HEK293 (cell line): ENCODE data around the gene XIRP1.

Experiments used
- GFI1B ChIP-seq: fragments of 450-650 bp; formaldehyde crosslinking; IDR thresholded peaks from 2 replicates; pipeline ENCODE4 v1.5.1; 2016; ENCODE audit warnings: missing biosample characterization, missing genetic modification characterization
- GLI2 ChIP-seq: fragments of 450-650 bp; formaldehyde crosslinking; IDR thresholded peaks from 2 replicates; pipeline ENCODE4; 2017; ENCODE audit warnings: missing biosample characterization, missing genetic modification characterization, low read depth, borderline replicate concordance
- GLIS1 ChIP-seq: fragments of 450-650 bp; formaldehyde crosslinking; IDR thresholded peaks from 2 replicates; pipeline ENCODE4 v1.5.1; 2016; ENCODE audit warnings: missing biosample characterization, missing genetic modification characterization
- OSR2 ChIP-seq: fragments of 450-650 bp; formaldehyde crosslinking; IDR thresholded peaks from 2 replicates; pipeline ENCODE4 v1.5.1; 2016; ENCODE audit warnings: missing biosample characterization, missing genetic modification characterization
- SP3 ChIP-seq: fragments of 450-650 bp; formaldehyde crosslinking; IDR thresholded peaks from 2 replicates; pipeline ENCODE4 v1.5.1; 2016; ENCODE audit warnings: missing biosample characterization, missing genetic modification characterization
- SP7 ChIP-seq: fragments of 450-650 bp; formaldehyde crosslinking; IDR thresholded peaks from 2 replicates; pipeline ENCODE4 v1.5.1; 2016; ENCODE audit warnings: missing biosample characterization, missing genetic modification characterization
- YY1 ChIP-seq: fragments of 450-650 bp; formaldehyde crosslinking; IDR thresholded peaks from 2 replicates; pipeline ENCODE4 v1.5.1; 2018; ENCODE audit warnings: missing biosample characterization, missing genetic modification characterization
- ZBTB1 ChIP-seq: fragments of 450-650 bp; formaldehyde crosslinking; IDR thresholded peaks from 2 replicates; pipeline ENCODE4 v1.5.1; 2016; ENCODE audit warnings: missing biosample characterization, missing genetic modification characterization
- ZBTB7A ChIP-seq: fragments of 450-650 bp; formaldehyde crosslinking; IDR thresholded peaks from 2 replicates; pipeline ENCODE4 v1.5.1; 2016; ENCODE audit warnings: low read depth, missing biosample characterization, missing genetic modification characterization
- ZNF132 ChIP-seq: fragments of 450-650 bp; formaldehyde crosslinking; IDR thresholded peaks from 2 replicates; pipeline ENCODE4 v1.5.1; 2017; ENCODE audit warnings: missing biosample characterization, missing genetic modification characterization, borderline replicate concordance
- ZNF140 ChIP-seq: fragments of 450-650 bp; formaldehyde crosslinking; IDR thresholded peaks from 2 replicates; pipeline ENCODE4 v1.5.1; 2016; ENCODE audit warnings: missing biosample characterization, missing genetic modification characterization
- ZNF175 ChIP-seq: fragments of 450-650 bp; formaldehyde crosslinking; IDR thresholded peaks from 2 replicates; pipeline ENCODE4 v1.5.1; 2016; ENCODE audit warnings: missing biosample characterization, missing genetic modification characterization
- ZNF2 ChIP-seq: fragments of 450-650 bp; formaldehyde crosslinking; IDR thresholded peaks from 2 replicates; pipeline ENCODE4 v1.5.1; 2016; ENCODE audit warnings: missing biosample characterization, missing genetic modification characterization
- ZNF211 ChIP-seq: fragments of 450-650 bp; formaldehyde crosslinking; IDR thresholded peaks from 2 replicates; pipeline ENCODE4 v1.5.1; 2016; ENCODE audit warnings: low read depth, missing biosample characterization, missing genetic modification characterization
- ZNF311 ChIP-seq: fragments of 450-650 bp; formaldehyde crosslinking; IDR thresholded peaks from 2 replicates; pipeline ENCODE4 v1.5.1; 2017; ENCODE audit warnings: missing biosample characterization, missing genetic modification characterization, borderline replicate concordance
- ZNF391 ChIP-seq: fragments of 450-650 bp; formaldehyde crosslinking; IDR thresholded peaks from 2 replicates; pipeline ENCODE4 v1.5.1; 2016; ENCODE audit warnings: low read depth, missing biosample characterization, missing genetic modification characterization, borderline replicate concordance
- ZNF473 ChIP-seq: fragments of 450-650 bp; formaldehyde crosslinking; IDR thresholded peaks from 2 replicates; pipeline ENCODE4 v1.5.1; 2017; ENCODE audit warnings: missing biosample characterization, missing genetic modification characterization
- ZNF544 ChIP-seq: fragments of 450-650 bp; formaldehyde crosslinking; IDR thresholded peaks from 2 replicates; pipeline ENCODE4 v1.5.0; 2017; ENCODE audit warnings: missing biosample characterization, missing genetic modification characterization
- ZNF555 ChIP-seq: fragments of 450-650 bp; formaldehyde crosslinking; conservative IDR thresholded peaks from 2 replicates; pipeline ENCODE4 v1.5.1; 2017; ENCODE audit warnings: missing biosample characterization, mild to moderate bottlenecking, missing genetic modification characterization, inconsistent platforms
- ZNF623 ChIP-seq: fragments of 450-650 bp; formaldehyde crosslinking; IDR thresholded peaks from 2 replicates; pipeline ENCODE4 v1.5.1; 2016; ENCODE audit warnings: missing biosample characterization, missing genetic modification characterization
- ZNF629 ChIP-seq: fragments of 450-650 bp; formaldehyde crosslinking; IDR thresholded peaks from 2 replicates; pipeline ENCODE4 v1.5.1; 2017; ENCODE audit warnings: missing biosample characterization, missing genetic modification characterization
- ZNF658 ChIP-seq: fragments of 450-650 bp; formaldehyde crosslinking; IDR thresholded peaks from 2 replicates; pipeline ENCODE4; 2016; ENCODE audit warnings: missing biosample characterization, missing genetic modification characterization
- ZNF677 ChIP-seq: fragments of 450-650 bp; IDR thresholded peaks from 2 replicates; pipeline ENCODE4 v1.5.0; 2018; ENCODE audit warnings: missing biosample characterization, mild to moderate bottlenecking, missing genetic modification characterization, moderate library complexity
- ZSCAN16 ChIP-seq: fragments of 450-650 bp; formaldehyde crosslinking; IDR thresholded peaks from 2 replicates; pipeline ENCODE4 v1.5.1; 2016; ENCODE audit warnings: missing biosample characterization, missing genetic modification characterization
- TF ChIP-seq, protein P1 (sequence below): fragments of 450-650 bp; formaldehyde crosslinking; IDR thresholded peaks from 2 replicates; pipeline ENCODE4 v1.5.1; 2016; ENCODE audit warnings: missing biosample characterization, missing genetic modification characterization
- TF ChIP-seq, protein P2 (sequence below): fragments of 450-650 bp; formaldehyde crosslinking; IDR thresholded peaks from 2 replicates; pipeline ENCODE4 v1.5.1; 2016; ENCODE audit warnings: missing biosample characterization, missing genetic modification characterization
- TF ChIP-seq, protein P3 (sequence below): fragments of 450-650 bp; formaldehyde crosslinking; IDR thresholded peaks from 2 replicates; pipeline ENCODE4 v1.5.1; 2016; ENCODE audit warnings: missing biosample characterization, missing genetic modification characterization
- TF ChIP-seq, protein P4 (sequence below): fragments of 450-650 bp; formaldehyde crosslinking; IDR thresholded peaks from 2 replicates; pipeline ENCODE4 v1.5.1; 2016; ENCODE audit warnings: missing biosample characterization, missing genetic modification characterization
- TF ChIP-seq, protein P5 (sequence below): fragments of 450-650 bp; formaldehyde crosslinking; IDR thresholded peaks from 2 replicates; pipeline ENCODE4 v1.5.1; 2016; ENCODE audit warnings: missing biosample characterization, missing genetic modification characterization, borderline replicate concordance

XIRP1 gene

DNA sequence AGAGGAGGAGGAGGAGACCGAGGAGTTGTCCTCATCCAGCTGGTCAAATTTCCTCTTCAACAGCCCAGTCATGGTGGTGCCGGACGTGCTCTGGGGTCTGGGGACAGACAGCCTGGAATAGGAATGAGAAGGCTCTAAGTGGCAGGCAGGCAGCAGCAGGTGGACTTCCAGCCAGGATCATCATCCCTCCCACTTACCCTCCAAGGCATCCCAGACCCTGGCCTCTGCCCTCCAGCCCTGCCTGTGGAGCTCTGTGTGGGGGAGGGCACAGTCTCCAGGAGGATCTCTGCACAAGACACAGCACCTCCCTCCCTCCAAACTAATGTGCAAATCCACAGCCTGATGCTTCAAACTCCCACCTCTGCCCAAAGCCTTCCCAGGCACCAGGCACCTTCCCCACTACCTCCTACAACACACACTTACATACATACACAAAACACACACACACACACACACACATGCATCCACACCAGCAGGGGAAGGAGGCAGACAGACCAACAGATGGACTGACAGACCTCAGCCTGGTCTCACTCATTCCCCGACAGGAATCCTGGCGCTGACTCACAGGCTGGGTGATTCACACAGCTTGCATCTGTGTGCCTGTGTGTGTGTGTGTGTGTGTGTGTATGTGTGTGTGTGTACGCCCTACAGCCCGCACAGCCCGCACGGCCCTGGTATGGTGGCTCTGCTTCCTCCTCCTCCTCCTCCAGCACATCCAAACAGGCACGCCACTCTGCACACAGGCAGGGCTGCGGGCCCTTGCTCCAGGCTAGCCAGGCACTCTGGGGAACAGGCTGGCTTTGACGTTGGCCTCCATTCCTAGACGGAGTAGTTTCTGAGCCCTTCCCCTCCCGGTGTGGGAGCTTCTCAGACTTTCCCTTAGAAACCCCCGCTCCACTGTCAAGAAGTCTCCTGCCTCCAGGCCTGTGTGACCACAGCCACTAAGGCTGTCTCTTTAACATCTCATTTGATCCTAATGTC is 45.5 kb downstream of the XIRP1 start (continued):
- TF ChIP-seq, protein P1, sequence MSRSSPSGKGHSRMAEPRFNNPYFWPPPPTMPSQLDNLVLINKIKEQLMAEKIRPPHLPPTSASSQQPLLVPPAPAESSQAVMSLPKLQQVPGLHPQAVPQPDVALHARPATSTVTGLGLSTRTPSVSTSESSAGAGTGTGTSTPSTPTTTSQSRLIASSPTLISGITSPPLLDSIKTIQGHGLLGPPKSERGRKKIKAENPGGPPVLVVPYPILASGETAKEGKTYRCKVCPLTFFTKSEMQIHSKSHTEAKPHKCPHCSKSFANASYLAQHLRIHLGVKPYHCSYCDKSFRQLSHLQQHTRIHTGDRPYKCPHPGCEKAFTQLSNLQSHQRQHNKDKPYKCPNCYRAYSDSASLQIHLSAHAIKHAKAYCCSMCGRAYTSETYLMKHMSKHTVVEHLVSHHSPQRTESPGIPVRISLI (tag by site-specific recombination) = no peak
- TF ChIP-seq ZNF132 (no peak), GFI1B (tag by site-specific recombination) (no peak), ZNF677 (tag by site-specific recombination) (no peak), ZNF473 (tag by site-specific recombination) (peak; percentile 41; the same call in 1 of the 2 replicates), ZNF391 (0 out of 2 replicates have a peak, but pooled peaks have one; percentile 48), ZNF555 (no peak), ZNF658 (tag by site-specific recombination) (no peak), ZNF175 (tag by site-specific recombination) (no peak), ZNF2 (no peak), ZNF311 (tag by site-specific recombination) (no peak), GLIS1 (no peak), GLI2 (tag by site-specific recombination) (no peak), ZNF623 (0 out of 2 replicates have a peak, but pooled peaks have one; percentile 18), ZSCAN16 (no peak), ZNF544 (no peak), ZNF140 (tag by site-specific recombination) (no peak), ZNF211 (tag by site-specific recombination) (no peak), OSR2 (tag by site-specific recombination) (no peak), YY1 (tag by site-specific recombination) (no peak), ZBTB1 (tag by site-specific recombination) (peak; percentile 72; the same call in 1 of the 2 replicates), ZBTB7A (tag by site-specific recombination) (no peak), ZNF629 (peak; percentile 63; the same call in 1 of the 2 replicates), SP7 (tag by site-specific recombination) (peak; percentile 84), SP3 (tag by site-specific recombination) (no peak)
- TF ChIP-seq, protein P2, sequence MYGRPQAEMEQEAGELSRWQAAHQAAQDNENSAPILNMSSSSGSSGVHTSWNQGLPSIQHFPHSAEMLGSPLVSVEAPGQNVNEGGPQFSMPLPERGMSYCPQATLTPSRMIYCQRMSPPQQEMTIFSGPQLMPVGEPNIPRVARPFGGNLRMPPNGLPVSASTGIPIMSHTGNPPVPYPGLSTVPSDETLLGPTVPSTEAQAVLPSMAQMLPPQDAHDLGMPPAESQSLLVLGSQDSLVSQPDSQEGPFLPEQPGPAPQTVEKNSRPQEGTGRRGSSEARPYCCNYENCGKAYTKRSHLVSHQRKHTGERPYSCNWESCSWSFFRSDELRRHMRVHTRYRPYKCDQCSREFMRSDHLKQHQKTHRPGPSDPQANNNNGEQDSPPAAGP = peak; percentile 90
- TF ChIP-seq, protein P3, sequence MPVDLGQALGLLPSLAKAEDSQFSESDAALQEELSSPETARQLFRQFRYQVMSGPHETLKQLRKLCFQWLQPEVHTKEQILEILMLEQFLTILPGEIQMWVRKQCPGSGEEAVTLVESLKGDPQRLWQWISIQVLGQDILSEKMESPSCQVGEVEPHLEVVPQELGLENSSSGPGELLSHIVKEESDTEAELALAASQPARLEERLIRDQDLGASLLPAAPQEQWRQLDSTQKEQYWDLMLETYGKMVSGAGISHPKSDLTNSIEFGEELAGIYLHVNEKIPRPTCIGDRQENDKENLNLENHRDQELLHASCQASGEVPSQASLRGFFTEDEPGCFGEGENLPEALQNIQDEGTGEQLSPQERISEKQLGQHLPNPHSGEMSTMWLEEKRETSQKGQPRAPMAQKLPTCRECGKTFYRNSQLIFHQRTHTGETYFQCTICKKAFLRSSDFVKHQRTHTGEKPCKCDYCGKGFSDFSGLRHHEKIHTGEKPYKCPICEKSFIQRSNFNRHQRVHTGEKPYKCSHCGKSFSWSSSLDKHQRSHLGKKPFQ (tag by site-specific recombination) = peak; percentile 38; the same call in 1 of the 2 replicates
- TF ChIP-seq, protein P4, sequence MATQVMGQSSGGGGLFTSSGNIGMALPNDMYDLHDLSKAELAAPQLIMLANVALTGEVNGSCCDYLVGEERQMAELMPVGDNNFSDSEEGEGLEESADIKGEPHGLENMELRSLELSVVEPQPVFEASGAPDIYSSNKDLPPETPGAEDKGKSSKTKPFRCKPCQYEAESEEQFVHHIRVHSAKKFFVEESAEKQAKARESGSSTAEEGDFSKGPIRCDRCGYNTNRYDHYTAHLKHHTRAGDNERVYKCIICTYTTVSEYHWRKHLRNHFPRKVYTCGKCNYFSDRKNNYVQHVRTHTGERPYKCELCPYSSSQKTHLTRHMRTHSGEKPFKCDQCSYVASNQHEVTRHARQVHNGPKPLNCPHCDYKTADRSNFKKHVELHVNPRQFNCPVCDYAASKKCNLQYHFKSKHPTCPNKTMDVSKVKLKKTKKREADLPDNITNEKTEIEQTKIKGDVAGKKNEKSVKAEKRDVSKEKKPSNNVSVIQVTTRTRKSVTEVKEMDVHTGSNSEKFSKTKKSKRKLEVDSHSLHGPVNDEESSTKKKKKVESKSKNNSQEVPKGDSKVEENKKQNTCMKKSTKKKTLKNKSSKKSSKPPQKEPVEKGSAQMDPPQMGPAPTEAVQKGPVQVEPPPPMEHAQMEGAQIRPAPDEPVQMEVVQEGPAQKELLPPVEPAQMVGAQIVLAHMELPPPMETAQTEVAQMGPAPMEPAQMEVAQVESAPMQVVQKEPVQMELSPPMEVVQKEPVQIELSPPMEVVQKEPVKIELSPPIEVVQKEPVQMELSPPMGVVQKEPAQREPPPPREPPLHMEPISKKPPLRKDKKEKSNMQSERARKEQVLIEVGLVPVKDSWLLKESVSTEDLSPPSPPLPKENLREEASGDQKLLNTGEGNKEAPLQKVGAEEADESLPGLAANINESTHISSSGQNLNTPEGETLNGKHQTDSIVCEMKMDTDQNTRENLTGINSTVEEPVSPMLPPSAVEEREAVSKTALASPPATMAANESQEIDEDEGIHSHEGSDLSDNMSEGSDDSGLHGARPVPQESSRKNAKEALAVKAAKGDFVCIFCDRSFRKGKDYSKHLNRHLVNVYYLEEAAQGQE = no peak
- TF ChIP-seq, protein P5, sequence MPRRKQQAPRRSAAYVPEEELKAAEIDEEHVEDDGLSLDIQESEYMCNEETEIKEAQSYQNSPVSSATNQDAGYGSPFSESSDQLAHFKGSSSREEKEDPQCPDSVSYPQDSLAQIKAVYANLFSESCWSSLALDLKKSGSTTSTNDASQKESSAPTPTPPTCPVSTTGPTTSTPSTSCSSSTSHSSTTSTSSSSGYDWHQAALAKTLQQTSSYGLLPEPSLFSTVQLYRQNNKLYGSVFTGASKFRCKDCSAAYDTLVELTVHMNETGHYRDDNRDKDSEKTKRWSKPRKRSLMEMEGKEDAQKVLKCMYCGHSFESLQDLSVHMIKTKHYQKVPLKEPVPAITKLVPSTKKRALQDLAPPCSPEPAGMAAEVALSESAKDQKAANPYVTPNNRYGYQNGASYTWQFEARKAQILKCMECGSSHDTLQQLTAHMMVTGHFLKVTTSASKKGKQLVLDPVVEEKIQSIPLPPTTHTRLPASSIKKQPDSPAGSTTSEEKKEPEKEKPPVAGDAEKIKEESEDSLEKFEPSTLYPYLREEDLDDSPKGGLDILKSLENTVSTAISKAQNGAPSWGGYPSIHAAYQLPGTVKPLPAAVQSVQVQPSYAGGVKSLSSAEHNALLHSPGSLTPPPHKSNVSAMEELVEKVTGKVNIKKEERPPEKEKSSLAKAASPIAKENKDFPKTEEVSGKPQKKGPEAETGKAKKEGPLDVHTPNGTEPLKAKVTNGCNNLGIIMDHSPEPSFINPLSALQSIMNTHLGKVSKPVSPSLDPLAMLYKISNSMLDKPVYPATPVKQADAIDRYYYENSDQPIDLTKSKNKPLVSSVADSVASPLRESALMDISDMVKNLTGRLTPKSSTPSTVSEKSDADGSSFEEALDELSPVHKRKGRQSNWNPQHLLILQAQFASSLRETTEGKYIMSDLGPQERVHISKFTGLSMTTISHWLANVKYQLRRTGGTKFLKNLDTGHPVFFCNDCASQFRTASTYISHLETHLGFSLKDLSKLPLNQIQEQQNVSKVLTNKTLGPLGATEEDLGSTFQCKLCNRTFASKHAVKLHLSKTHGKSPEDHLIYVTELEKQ = peak; percentile 60; the same call in 1 of the 2 replicates
